GM19238 (cell line): ENCODE results near the gene MKLN1.

Source experiments
- DNase-seq: peaks from one replicate; pipeline ENCODE4 v3.0.0; 2011; ENCODE audit warnings: low spot score; ENCODE audit not compliant: insufficient read length

MKLN1 gene

GRCh38 chr7:131518626-131519025 lies 190.9 kb downstream of the MKLN1 start:
- no peak for DNase-seq

- DNase-seq = no peak
These were observed 194.0 kb downstream of the MKLN1 start for GRCh38 chr7:131521651-131522163.

- DNase-seq = no peak
These were observed 194.8 kb downstream of the MKLN1 start for GRCh38 chr7:131522325-131522930.

GRCh38 chr7:131524115-131524514 lies 196.4 kb downstream of the MKLN1 start:
- no peak for DNase-seq

- DNase-seq = no peak
These were observed 197.0 kb downstream of the MKLN1 start for GRCh38 chr7:131524703-131525102.

- DNase-seq = no peak
These were observed 198.1 kb downstream of the MKLN1 start for GRCh38 chr7:131525820-131526219.

- DNase-seq = no peak
These were observed 199.8 kb downstream of the MKLN1 start for GRCh38 chr7:131527456-131527855.

- DNase-seq = no peak
These were observed 201.5 kb downstream of the MKLN1 start for GRCh38 chr7:131529179-131529578.

GRCh38 chr7:131529617-131530016 lies 201.9 kb downstream of the MKLN1 start:
- no peak for DNase-seq

- DNase-seq = no peak
These were observed 202.5 kb downstream of the MKLN1 start for GRCh38 chr7:131530137-131530536.

- DNase-seq = no peak
These were observed 205.0 kb downstream of the MKLN1 start for GRCh38 chr7:131532570-131533091.

GRCh38 chr7:131533151-131533559 lies 205.5 kb downstream of the MKLN1 start:
- DNase-seq = no peak

GRCh38 chr7:131533566-131534561 lies 206.2 kb downstream of the MKLN1 start:
- no peak for DNase-seq

GRCh38 chr7:131536361-131536849 lies 208.7 kb downstream of the MKLN1 start:
- no peak for DNase-seq

GRCh38 chr7:131537571-131537978 lies 209.9 kb downstream of the MKLN1 start:
- no peak for DNase-seq

- no peak for DNase-seq
These were observed 210.6 kb downstream of the MKLN1 start for GRCh38 chr7:131538071-131538812.

GRCh38 chr7:131538813-131539179 lies 211.1 kb downstream of the MKLN1 start:
- DNase-seq = no peak

- DNase-seq = no peak
These were observed 213.0 kb downstream of the MKLN1 start for GRCh38 chr7:131540491-131541162.

- no peak for DNase-seq
These were observed 215.6 kb downstream of the MKLN1 start for GRCh38 chr7:131543298-131543697.

- DNase-seq = no peak
These were observed 216.3 kb downstream of the MKLN1 start for GRCh38 chr7:131544021-131544420.
